HCT116 (cell line): ENCODE data around the gene CAVIN2. TPM values are rescaled to one million over a fixed set of nuclear protein-coding genes. Genes with fewer than 3 reads are reported as not detected.

Source experiments
- CBX3 ChIP-seq: IDR thresholded peaks from 2 replicates; pipeline ENCODE4 v1.6.1; 2012; ENCODE audit warnings: low read depth
- EZH2phosphoT487 ChIP-seq: fragments of 200-600 bp; IDR thresholded peaks from 2 replicates; pipeline ENCODE4 v1.6.1; 2018; ENCODE audit warnings: antibody characterized with exemption, borderline replicate concordance
- FOSL1 ChIP-seq: IDR thresholded peaks from 2 replicates; pipeline ENCODE4 v1.6.1; 2012; ENCODE audit warnings: low read depth
- POLR2A ChIP-seq: IDR thresholded peaks from 2 replicates; pipeline ENCODE4 v1.7.0; 2011; ENCODE audit warnings: borderline replicate concordance; ENCODE audit not compliant: insufficient read depth, insufficient read length; ENCODE audit errors: extremely low read depth
- POLR2AphosphoS5 ChIP-seq: IDR thresholded peaks from 2 replicates; pipeline ENCODE4 v1.6.1; 2011; ENCODE audit warnings: mild to moderate bottlenecking, low read depth, low read length, moderate library complexity
- REST ChIP-seq: IDR thresholded peaks from 2 replicates; pipeline ENCODE4 v1.6.1; 2012; ENCODE audit warnings: low read depth
- SRF ChIP-seq: IDR thresholded peaks from 2 replicates; pipeline ENCODE4 v1.6.1; 2012; ENCODE audit warnings: low read depth
- YY1 ChIP-seq: IDR thresholded peaks from 2 replicates; pipeline ENCODE4 v1.6.1; 2011; ENCODE audit warnings: low read length, low read depth, moderate library complexity, mild to moderate bottlenecking; ENCODE audit not compliant: insufficient replicate concordance; ENCODE audit errors: extremely low read depth
- ZBTB33 ChIP-seq: IDR thresholded peaks from 2 replicates; pipeline ENCODE4 v1.6.1; 2011; ENCODE audit warnings: mild to moderate bottlenecking, low read length, moderate library complexity; ENCODE audit not compliant: insufficient replicate concordance; ENCODE audit errors: extremely low read depth
- ZFX ChIP-seq: fragments of 450-650 bp; IDR thresholded peaks from 2 replicates; pipeline ENCODE4 v1.6.1; 2017
- total RNA-seq: library from RNA; stranded (reverse); gene quantifications from one replicate; pipeline ENCODE4 v1.2.1, GENCODE V29; 2021; ENCODE audit not compliant: unreplicated experiment

The CAVIN2 gene
- total RNA-seq, 1 experiment from 2014 or later: 0.27 TPM

- TF ChIP-seq REST (no peak), EZH2phosphoT487 (no peak), FOSL1 (no peak), CBX3 (no peak), ZBTB33 (no peak), ZFX (no peak), POLR2A (no peak), YY1 (no peak), SRF (no peak), POLR2AphosphoS5 (no peak)
- TF ChIP-seq, all 23 proteins: peak for 0
Measured at GRCh38 chr2:191895743-191896142, 48.9 kb upstream of the CAVIN2 start (continued).
